HG03378 (cell line): ENCODE measurements around the gene PRDM10.
"Not testable (repeated sequence)": the region's sequence is repeated elsewhere in the genome, so short reads cannot be mapped to it uniquely, and the experiment has no call there.

Experiments used
- ATAC-seq: cut with Tn5 transposase; IDR thresholded peaks from one replicate; pipeline ENCODE4 v1.9.1; 2021; ENCODE audit warnings: mild to moderate bottlenecking, moderate library complexity; ENCODE audit not compliant: unreplicated experiment

The PRDM10 gene

GRCh38 chr11:129975543-129975942 is 27.1 kb downstream of the PRDM10 start:
- ATAC-seq, result no peak

- no peak for ATAC-seq
Measured at GRCh38 chr11:129974672-129975071, 28.0 kb downstream of the PRDM10 start.

- no peak for ATAC-seq
Measured at GRCh38 chr11:129974237-129974636, 28.4 kb downstream of the PRDM10 start.

GRCh38 chr11:129973809-129974208 is 28.8 kb downstream of the PRDM10 start:
- no peak for ATAC-seq

GRCh38 chr11:129973068-129973467 is 29.6 kb downstream of the PRDM10 start:
- ATAC-seq, result peak; percentile 85

- no peak for ATAC-seq
Measured at GRCh38 chr11:129972611-129973010, 30.0 kb downstream of the PRDM10 start.

- ATAC-seq, result not testable (repeated sequence)
Measured at GRCh38 chr11:129971856-129972255, 30.8 kb downstream of the PRDM10 start.

GRCh38 chr11:129969920-129970319 is 32.7 kb downstream of the PRDM10 start:
- ATAC-seq, result no peak

- no peak for ATAC-seq
Measured at GRCh38 chr11:129968591-129969419, 33.8 kb downstream of the PRDM10 start.

- no peak for ATAC-seq
Measured at GRCh38 chr11:129967996-129968395, 34.6 kb downstream of the PRDM10 start.

GRCh38 chr11:129965248-129965647 is 37.4 kb downstream of the PRDM10 start:
- ATAC-seq, result no peak

- peak; percentile 97 for ATAC-seq
Measured at GRCh38 chr11:129960216-129961214, 42.1 kb downstream of the PRDM10 start.

GRCh38 chr11:129959687-129960086 is 42.9 kb downstream of the PRDM10 start:
- no peak for ATAC-seq

GRCh38 chr11:129955282-129955681 is 47.4 kb downstream of the PRDM10 start:
- ATAC-seq, result no peak

GRCh38 chr11:129954703-129955102 is 47.9 kb downstream of the PRDM10 start:
- ATAC-seq, result not testable (repeated sequence)

GRCh38 chr11:129951866-129952262 is 50.8 kb downstream of the PRDM10 start:
- ATAC-seq, result no peak

- ATAC-seq, result no peak
Measured at GRCh38 chr11:129951201-129951865, 51.3 kb downstream of the PRDM10 start.

- no peak for ATAC-seq
Measured at GRCh38 chr11:129950101-129951091, 52.2 kb downstream of the PRDM10 start.

GRCh38 chr11:129948926-129949466 is 53.6 kb downstream of the PRDM10 start:
- ATAC-seq, result no peak

GRCh38 chr11:129947474-129947873 is 55.2 kb downstream of the PRDM10 start:
- ATAC-seq, result no peak
